CD4-positive, alpha-beta T cell treated with Interleukin-2 at 100 ng/mL for 4 hours (primary cell): ENCODE measurements around the gene MAP6.

Experiments used
- DNase-seq: peaks from one replicate; pipeline ENCODE4 v3.0.0-alpha.2; 2020; ENCODE audit warnings: low spot score

Gene MAP6

GRCh38 chr11:75566763-75567279 lies 102.0 kb downstream of the MAP6 start:
- no peak for DNase-seq

GRCh38 chr11:75565916-75566762 lies 102.7 kb downstream of the MAP6 start:
- DNase-seq, result no peak

GRCh38 chr11:75565221-75565814 lies 103.5 kb downstream of the MAP6 start:
- no peak for DNase-seq

- DNase-seq, result no peak
Measured at GRCh38 chr11:75563978-75564552, 104.8 kb downstream of the MAP6 start.

- DNase-seq, result no peak
Measured at GRCh38 chr11:75563501-75563977, 105.3 kb downstream of the MAP6 start.

GRCh38 chr11:75562836-75563484 lies 105.9 kb downstream of the MAP6 start:
- no peak for DNase-seq

GRCh38 chr11:75562048-75562835 lies 106.6 kb downstream of the MAP6 start, which contains the start of gene SERPINH1:
Gene SERPINH1, plus strand, starts transcription at chr11:75562253. Its CDS starts 4,097 bp downstream, at chr11:75566350.
- DNase-seq, result peak; percentile 57

GRCh38 chr11:75561426-75562047 lies 107.3 kb downstream of the MAP6 start:
- DNase-seq, result no peak

- no peak for DNase-seq
Measured at GRCh38 chr11:75560644-75561043, 108.2 kb downstream of the MAP6 start.

GRCh38 chr11:75558939-75559843 lies 109.6 kb downstream of the MAP6 start:
- DNase-seq, result no peak

GRCh38 chr11:75557666-75558494 lies 111.0 kb downstream of the MAP6 start:
- DNase-seq, result no peak

GRCh38 chr11:75556275-75556674 lies 112.6 kb downstream of the MAP6 start:
- DNase-seq, result no peak

- no peak for DNase-seq
Measured at GRCh38 chr11:75555079-75555811, 113.6 kb downstream of the MAP6 start.

- no peak for DNase-seq
Measured at GRCh38 chr11:75554258-75555022, 114.4 kb downstream of the MAP6 start.

GRCh38 chr11:75553889-75554257 lies 115.0 kb downstream of the MAP6 start:
- DNase-seq, result no peak

GRCh38 chr11:75553182-75553581 lies 115.7 kb downstream of the MAP6 start:
- DNase-seq, result no peak

- DNase-seq, result no peak
Measured at GRCh38 chr11:75549370-75549958, 119.4 kb downstream of the MAP6 start.
